Body of pancreas (tissue), 4 donors: Measurements from ENCODE around the gene TPST2.

Experiments
- POLR2A ChIP-seq, 3 donors: fragments of 450-650 bp; IDR thresholded peaks; one replicate each; pipeline ENCODE4 v1.6.1; 2016; ENCODE audit warnings: antibody characterized with exemption in 3 of 3, mild to moderate bottlenecking in 2 of 3
- TF ChIP-seq, protein P1 (sequence below), 7 experiments: fragments of 450-650 bp in 4 of 7; fragments of 200-600 bp in 3 of 7; sonication (generic) in 3 of 7; IDR thresholded peaks; one replicate each; pipeline ENCODE4 v1.5.1; 2016 to 2019; ENCODE audit warnings: antibody characterized with exemption in 7 of 7

DNA sequence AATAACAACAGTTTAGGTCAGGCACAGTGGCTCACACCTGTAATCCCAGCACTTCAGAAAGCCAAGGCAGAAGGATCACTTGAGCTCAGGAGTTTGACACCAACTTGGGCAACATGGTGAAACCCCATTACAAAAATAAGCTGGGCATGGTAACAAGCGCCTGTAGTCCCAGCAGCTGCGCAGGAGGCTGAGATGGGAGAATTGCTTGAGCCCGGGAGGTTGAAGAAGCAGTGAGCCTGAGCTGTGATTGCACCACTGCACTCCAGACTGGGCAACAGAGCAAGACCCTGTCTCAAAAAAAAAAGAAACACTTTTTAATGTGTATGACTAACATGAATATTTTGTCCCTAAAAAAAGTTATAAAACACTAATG, 53.2 kb downstream of the TPST2 start:
- TF ChIP-seq, protein P1, sequence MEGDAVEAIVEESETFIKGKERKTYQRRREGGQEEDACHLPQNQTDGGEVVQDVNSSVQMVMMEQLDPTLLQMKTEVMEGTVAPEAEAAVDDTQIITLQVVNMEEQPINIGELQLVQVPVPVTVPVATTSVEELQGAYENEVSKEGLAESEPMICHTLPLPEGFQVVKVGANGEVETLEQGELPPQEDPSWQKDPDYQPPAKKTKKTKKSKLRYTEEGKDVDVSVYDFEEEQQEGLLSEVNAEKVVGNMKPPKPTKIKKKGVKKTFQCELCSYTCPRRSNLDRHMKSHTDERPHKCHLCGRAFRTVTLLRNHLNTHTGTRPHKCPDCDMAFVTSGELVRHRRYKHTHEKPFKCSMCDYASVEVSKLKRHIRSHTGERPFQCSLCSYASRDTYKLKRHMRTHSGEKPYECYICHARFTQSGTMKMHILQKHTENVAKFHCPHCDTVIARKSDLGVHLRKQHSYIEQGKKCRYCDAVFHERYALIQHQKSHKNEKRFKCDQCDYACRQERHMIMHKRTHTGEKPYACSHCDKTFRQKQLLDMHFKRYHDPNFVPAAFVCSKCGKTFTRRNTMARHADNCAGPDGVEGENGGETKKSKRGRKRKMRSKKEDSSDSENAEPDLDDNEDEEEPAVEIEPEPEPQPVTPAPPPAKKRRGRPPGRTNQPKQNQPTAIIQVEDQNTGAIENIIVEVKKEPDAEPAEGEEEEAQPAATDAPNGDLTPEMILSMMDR (IDR thresholded peaks at IDR 0.05) = no peak
- no peak for TF ChIP-seq POLR2A (IDR thresholded peaks at IDR 0.05)
